ENCODE measurements around the gene C4A.
"Not testable (repeated sequence)": the region's sequence is repeated elsewhere in the genome, so short reads cannot be mapped to it uniquely, and the experiment has no call there.

The C4A gene

DNA sequence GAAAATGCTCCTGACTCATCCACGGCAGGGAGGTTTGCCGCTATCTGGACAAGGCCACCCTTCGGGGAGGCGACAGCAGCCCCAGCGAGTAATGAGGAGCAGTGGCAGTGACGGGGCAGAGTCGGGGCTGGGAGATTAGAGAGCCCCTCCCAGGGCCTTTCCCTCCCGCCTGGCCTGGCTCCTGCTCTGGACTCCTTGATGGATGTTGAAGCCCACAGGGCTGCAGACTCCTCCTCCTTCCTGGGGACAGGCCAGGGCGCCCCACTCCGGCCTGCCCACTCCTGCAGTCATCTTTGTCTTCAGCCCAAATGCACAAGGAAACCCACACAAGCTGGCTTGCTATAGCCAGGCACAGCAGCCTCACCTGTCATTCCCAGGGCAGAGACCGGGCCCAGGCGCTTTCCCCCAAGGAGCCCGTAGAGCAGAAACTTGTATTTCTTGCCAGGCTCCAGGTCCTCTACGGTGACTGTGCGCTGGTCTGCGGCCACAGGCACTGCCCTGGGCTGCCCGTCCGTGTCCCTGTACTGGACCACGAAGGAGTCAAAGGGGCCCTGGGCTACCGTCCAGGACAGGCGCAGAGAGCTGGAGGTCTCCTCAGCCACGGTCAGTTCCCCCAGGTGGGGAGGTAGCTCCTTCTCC lies 64.1 kb downstream of the C4A start:
- DNase-seq (ENCODE audit: low read depth in 2 of 2): peak; percentile 7 to 9
- TF ChIP-seq, protein P1, sequence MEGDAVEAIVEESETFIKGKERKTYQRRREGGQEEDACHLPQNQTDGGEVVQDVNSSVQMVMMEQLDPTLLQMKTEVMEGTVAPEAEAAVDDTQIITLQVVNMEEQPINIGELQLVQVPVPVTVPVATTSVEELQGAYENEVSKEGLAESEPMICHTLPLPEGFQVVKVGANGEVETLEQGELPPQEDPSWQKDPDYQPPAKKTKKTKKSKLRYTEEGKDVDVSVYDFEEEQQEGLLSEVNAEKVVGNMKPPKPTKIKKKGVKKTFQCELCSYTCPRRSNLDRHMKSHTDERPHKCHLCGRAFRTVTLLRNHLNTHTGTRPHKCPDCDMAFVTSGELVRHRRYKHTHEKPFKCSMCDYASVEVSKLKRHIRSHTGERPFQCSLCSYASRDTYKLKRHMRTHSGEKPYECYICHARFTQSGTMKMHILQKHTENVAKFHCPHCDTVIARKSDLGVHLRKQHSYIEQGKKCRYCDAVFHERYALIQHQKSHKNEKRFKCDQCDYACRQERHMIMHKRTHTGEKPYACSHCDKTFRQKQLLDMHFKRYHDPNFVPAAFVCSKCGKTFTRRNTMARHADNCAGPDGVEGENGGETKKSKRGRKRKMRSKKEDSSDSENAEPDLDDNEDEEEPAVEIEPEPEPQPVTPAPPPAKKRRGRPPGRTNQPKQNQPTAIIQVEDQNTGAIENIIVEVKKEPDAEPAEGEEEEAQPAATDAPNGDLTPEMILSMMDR (IDR thresholded peaks at IDR 0.05; ENCODE audit: low read depth, low read length): no peak

DNA sequence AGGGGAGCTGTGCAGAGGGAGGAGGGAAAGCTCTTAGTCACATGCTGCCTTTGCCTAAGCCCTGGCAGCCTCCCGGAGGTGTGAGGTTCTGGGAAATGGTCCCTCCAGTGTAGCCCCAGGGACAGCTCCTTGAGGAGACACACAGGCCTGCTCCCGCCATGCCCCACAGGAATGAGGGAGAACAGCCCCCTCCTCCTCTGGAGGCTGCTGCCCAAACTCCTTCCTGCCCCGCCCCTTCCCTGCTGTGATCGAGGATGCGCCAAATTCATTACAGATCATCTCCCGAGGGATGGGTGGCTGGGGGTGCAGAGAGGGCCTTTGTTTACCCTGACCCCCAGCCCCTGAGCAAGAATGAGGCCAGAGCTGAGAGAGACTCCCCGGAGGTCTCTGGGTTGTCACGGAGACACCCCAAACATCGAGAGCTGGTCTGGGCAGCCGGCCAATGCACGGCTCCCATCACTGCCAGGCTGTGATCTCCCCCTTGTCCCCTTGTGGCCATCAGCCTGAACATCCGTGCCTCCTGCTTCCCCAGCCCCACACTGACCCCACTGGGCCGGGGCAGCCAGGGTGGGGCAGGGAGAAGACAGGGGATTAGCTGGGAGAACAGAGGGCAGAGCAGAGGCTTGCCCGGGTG lies 64.7 kb downstream of the C4A start:
- TF ChIP-seq, protein P1 (IDR thresholded peaks at IDR 0.05; ENCODE audit: low read depth, low read length): no peak

More for the DNA sequence above, 64.1 kb downstream of the C4A start:
- no peak overlapping the region for H3K4me3 ChIP-seq (replicated peaks in 1 of 2; ENCODE audit: low read depth in 2 of 2, low read length in 2 of 2)

DNA sequence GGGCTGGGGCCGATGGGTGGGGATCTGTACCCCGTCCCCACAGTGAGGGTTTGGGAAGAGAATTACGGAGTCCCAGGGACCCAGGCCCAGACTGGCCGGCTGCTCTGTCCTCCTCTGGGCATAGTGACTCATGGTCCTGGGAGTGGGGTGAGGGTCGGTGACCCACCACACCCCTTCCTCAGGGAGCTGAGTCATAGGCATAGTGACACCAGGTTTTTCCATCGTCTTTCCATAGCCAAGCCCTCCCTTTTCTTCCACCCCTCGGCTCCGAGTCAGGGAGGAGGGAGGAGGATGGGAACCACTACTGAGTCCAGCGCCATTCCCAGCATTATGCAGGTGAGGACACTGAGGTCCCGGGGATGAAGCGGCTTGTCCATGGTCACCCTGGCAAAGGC lies 65.2 kb downstream of the C4A start:
- H3K4me3 ChIP-seq (replicated peaks in 1 of 2; ENCODE audit: low read depth in 2 of 2, low read length in 2 of 2): no peak overlapping the region
- peak; percentile 65 to 66 for DNase-seq (ENCODE audit: low read depth in 2 of 2)
- TF ChIP-seq, protein P1 (IDR thresholded peaks at IDR 0.05; ENCODE audit: low read depth, low read length): no peak

More for the DNA sequence above, 64.7 kb downstream of the C4A start:
- peak; percentile 33 to 61 for DNase-seq (ENCODE audit: low read depth in 2 of 2)
- H3K4me3 ChIP-seq (replicated peaks in 1 of 2; ENCODE audit: low read depth in 2 of 2, low read length in 2 of 2): no peak overlapping the region

DNA sequence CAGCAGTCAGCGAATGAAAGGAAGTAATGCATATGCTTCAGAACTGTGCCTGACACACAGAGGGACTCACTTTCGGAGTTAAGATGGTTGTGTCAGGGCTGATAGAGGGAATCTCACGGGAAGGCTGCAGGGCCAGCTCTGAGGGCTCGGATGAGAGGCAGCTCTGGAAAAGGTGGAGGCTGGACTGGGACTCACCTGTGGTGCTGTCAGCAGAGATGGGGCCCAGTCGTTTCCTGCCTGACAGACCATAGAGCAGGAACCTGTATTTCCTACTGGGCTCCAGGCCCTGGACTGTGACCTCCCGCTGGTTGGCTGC lies 65.6 kb downstream of the C4A start:
- TF ChIP-seq, protein P1 (IDR thresholded peaks at IDR 0.05; ENCODE audit: low read depth, low read length): no peak
- DNase-seq (ENCODE audit: low read depth in 2 of 2): no peak
- H3K4me3 ChIP-seq (replicated peaks in 1 of 2; ENCODE audit: low read depth in 2 of 2, low read length in 2 of 2): no peak overlapping the region

DNA sequence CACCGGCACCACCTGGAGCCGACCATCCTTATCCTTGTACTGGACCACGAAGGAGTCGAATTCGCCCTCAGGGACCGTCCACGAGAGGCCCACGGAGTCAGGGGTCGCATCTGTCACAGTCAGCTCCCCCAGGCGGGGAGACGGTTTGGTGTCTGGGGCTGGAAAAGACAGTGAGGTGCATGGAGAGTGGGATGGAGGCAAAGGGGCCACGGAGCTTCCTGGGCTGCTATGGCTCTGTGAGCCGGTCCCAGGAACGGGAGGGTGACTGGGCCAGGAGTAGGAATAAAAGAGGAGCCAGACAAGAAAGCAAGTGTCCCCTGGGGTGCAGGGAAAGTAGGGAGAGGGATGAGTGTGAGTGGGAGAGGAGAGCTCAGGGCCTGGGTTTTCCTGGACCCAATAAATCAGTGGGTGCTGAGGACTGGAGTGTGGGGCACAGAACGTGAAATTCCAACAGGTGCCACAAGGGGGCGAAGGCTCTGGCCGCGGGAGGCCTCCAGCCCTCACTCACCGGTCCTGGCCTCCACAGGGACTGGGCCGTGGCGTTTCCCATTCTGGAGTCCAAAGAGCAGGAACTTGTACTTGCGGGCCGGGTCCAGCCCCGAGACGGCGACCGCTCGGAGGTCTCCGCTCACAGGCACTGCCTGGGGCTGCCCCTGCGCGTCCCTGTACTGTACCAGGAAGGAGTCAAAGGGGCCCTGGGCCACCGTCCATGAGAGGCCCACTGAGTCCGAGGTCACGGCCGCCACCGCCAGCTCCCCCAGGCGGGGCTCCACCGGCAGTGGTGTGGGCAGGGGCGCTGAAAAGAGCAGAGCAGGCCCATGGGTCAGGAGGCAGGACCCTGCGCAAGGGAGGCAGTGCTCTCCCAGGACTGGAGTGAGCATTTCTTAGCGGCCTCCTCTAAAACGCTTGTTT lies 66.3 kb downstream of the C4A start:
- peak; percentile 67 to 68 for DNase-seq (ENCODE audit: low read depth in 2 of 2)
- H3K4me3 ChIP-seq (replicated peaks in 1 of 2; ENCODE audit: low read depth in 2 of 2, low read length in 2 of 2): no peak overlapping the region
- TF ChIP-seq, protein P1 (IDR thresholded peaks at IDR 0.05; ENCODE audit: low read depth, low read length): peak; percentile 78

DNA sequence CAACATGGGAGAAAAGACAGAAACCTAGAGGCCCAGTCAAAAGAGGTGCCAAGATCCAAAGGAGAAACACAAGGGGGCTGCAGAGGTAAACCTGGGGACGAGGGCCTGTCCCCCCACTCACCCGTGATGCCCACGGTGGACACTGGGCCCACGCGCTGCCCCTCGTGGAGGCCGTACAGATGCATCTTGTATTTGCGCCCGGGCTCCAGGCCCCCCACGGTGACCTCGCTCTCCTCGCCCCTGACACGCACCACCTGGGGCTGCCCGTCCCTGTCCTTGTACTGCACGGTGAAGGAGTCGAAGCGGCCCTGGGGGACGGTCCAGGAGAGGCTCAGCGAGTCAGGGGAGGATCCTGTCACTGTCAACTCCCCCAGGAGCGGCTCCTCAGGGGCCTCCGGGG lies 67.3 kb downstream of the C4A start:
- H3K4me3 ChIP-seq (replicated peaks in 1 of 2; ENCODE audit: low read depth in 2 of 2, low read length in 2 of 2); DNase-seq (ENCODE audit: low read depth in 2 of 2): not testable (repeated sequence)

DNA sequence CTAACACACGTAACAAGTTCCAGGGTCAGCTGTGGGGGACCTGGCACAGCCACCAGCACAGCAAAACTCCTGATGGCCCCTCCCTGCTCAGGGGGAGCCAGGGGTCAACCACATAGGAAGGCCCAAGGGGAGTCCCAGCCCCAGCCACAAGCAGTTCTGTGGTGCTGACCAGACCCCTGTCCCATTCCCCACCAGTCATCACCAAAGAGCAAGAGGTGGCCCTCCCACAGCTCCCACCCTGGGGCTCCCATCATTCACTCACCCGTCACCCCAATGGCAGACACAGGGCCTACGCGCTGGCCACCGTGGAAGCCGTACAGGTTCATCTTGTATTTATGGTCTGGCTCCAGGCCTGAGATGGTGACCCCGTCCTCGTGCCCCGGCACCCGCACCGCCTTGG lies 67.9 kb downstream of the C4A start:
- not testable (repeated sequence) for H3K4me3 ChIP-seq (replicated peaks in 1 of 2; ENCODE audit: low read depth in 2 of 2, low read length in 2 of 2); DNase-seq (ENCODE audit: low read depth in 2 of 2)
